Measurements from ENCODE around the gene GSTA4.
"Not testable (repeated sequence)": the region's sequence is repeated elsewhere in the genome, so short reads cannot be mapped to it uniquely, and the experiment has no call there.

GSTA4 gene

DNA sequence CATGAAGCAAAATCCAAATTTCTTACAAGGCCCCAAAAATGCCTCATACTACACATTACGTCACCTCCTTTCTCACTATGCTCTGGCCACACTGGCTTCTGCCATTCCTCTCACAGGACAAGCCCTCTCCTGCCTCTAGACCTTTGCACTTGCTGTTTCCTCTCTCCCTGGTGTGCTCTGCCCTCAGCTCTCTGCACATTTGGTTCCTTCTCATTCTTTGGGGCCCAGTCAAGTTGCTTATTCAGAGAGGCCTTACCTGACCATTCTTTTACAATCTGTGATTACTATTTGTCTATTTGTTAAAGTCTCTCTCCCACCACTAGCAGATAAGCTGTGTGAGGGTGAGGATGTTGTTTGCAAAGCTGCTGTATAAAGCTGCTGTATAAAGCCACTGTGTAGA is 15.4 kb upstream of the GSTA4 start:
- TF ChIP-seq, protein P1, sequence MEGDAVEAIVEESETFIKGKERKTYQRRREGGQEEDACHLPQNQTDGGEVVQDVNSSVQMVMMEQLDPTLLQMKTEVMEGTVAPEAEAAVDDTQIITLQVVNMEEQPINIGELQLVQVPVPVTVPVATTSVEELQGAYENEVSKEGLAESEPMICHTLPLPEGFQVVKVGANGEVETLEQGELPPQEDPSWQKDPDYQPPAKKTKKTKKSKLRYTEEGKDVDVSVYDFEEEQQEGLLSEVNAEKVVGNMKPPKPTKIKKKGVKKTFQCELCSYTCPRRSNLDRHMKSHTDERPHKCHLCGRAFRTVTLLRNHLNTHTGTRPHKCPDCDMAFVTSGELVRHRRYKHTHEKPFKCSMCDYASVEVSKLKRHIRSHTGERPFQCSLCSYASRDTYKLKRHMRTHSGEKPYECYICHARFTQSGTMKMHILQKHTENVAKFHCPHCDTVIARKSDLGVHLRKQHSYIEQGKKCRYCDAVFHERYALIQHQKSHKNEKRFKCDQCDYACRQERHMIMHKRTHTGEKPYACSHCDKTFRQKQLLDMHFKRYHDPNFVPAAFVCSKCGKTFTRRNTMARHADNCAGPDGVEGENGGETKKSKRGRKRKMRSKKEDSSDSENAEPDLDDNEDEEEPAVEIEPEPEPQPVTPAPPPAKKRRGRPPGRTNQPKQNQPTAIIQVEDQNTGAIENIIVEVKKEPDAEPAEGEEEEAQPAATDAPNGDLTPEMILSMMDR (IDR thresholded peaks at IDR 0.05; ENCODE audit: control insufficient read depth, insufficient read depth, low read depth, low read length, missing control alignments) = no peak
- no peak for DNase-seq (ENCODE audit: low read depth)
- H3K4me3 ChIP-seq (ENCODE audit: control insufficient read depth, low read depth, low read length) = no peak overlapping the region

- TF ChIP-seq, protein P1 (IDR thresholded peaks at IDR 0.05; ENCODE audit: control insufficient read depth, insufficient read depth, low read depth, low read length, missing control alignments) = no peak
- DNase-seq (ENCODE audit: low read depth) = no peak
Observed at GRCh38 chr6:53009511-53009910, 14.4 kb upstream of the GSTA4 start.

DNA sequence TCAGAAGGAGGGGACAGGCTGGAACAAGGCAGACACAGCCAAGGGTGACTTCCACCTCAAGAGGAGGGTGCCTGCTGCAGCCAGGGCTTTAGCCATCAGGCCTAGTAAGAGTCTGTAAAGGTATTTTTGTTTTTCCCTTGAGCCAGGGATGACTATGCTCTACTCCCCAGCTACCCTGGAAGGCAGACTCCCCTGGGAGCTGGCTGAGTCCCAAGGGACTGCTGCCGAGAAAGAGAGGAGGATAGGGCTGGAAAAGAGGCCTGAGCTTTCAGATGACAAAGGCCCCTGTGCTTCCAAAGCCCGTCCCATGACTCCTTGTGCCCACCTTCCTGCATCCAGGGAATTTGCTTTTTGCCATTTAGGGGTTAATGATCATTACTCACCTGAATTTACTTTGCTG is 14.0 kb upstream of the GSTA4 start:
- DNase-seq (ENCODE audit: low read depth) = no peak
- TF ChIP-seq, protein P1 (IDR thresholded peaks at IDR 0.05; ENCODE audit: control insufficient read depth, insufficient read depth, low read depth, low read length, missing control alignments) = no peak
- H3K4me3 ChIP-seq (ENCODE audit: control insufficient read depth, low read depth, low read length) = no peak overlapping the region

More at GRCh38 chr6:53009511-53009910, 14.4 kb upstream of the GSTA4 start:
- no peak overlapping the region for H3K4me3 ChIP-seq (ENCODE audit: control insufficient read depth, low read depth, low read length)

DNA sequence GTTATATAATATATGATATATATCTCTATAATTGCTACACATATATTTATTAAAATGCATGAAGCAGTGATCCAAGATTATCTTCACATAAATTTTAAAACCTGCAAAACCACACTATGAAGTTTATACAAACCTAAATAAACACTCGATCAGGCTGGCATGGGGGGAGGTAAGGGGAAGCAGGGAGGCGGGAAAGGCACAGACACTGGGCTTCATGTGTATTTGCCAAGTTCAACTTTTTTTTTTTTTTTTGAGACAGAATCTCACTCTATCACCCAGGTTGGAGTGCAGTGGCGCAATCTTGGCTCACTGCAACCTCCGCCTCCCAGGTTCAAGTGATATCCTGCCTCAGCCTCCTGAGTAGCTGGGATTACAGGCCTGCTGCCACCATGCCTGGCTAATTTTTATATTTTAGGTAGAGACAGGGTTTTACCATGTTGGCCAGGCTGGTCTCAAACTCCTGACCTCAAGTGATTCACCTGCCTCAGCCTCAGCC is 13.2 kb upstream of the GSTA4 start:
- H3K4me3 ChIP-seq (ENCODE audit: control insufficient read depth, low read depth, low read length); DNase-seq (ENCODE audit: low read depth): not testable (repeated sequence)

GRCh38 chr6:53005663-53006250 is 10.7 kb upstream of the GSTA4 start:
- no peak overlapping the region for H3K4me3 ChIP-seq (ENCODE audit: control insufficient read depth, low read depth, low read length)
- TF ChIP-seq, protein P1 (IDR thresholded peaks at IDR 0.05; ENCODE audit: control insufficient read depth, insufficient read depth, low read depth, low read length, missing control alignments) = no peak
- no peak for DNase-seq (ENCODE audit: low read depth)

DNA sequence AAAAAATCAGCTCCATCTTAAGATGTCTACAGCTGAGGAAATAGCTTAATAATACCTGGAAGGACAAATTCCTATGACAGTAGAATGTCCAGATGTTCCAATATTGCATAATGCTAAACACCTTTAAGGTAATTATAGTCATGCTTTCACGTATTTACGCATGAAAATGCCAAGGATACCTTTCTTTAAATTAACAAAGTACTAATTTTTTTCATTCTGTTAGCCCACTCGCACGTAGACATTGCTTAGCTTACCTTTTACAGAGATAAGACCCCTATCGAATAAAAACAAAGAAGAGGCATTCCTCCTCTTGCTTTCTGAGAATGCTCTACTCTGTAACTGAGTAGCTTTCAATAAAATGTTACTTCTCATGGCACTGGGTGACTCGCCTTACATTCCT is 4.4 kb upstream of the GSTA4 start:
- H3K4me3 ChIP-seq (ENCODE audit: control insufficient read depth, low read depth, low read length) = no peak overlapping the region
- TF ChIP-seq, protein P1 (IDR thresholded peaks at IDR 0.05; ENCODE audit: control insufficient read depth, insufficient read depth, low read depth, low read length, missing control alignments) = no peak
- DNase-seq (ENCODE audit: low read depth) = no peak

DNA sequence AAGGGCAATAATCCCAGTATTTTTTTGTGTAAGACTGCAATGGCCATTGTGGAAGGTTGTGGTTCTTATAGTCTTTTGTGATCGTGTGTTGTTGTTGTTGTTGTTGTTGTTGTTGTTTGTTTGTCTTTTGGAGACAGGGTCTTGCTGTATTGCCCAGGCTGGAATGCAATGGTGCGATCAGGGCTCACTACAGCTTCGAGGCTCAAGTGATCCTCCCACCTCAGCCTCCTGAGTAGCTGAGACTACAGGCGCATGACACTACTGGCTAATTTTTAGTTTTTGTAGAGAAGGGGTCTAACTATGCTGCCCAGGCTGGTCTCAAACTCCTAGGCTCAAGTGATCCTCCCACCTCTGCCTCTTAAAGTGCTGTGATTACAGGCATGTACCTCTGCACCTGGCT is 3.5 kb upstream of the GSTA4 start:
- TF ChIP-seq, protein P1 (IDR thresholded peaks at IDR 0.05; ENCODE audit: control insufficient read depth, insufficient read depth, low read depth, low read length, missing control alignments) = no peak
- no peak overlapping the region for H3K4me3 ChIP-seq (ENCODE audit: control insufficient read depth, low read depth, low read length)
- DNase-seq (ENCODE audit: low read depth) = no peak

Data from AG09309 (cell line).